Measurements from ENCODE around the gene IL6ST.
A peak's percentile ranks its signal among the peaks of the same experiment; 100 is the strongest.
"Not testable (repeated sequence)": the region's sequence is repeated elsewhere in the genome, so short reads cannot be mapped to it uniquely, and the experiment has no call there.

Gene IL6ST

GRCh38 chr5:55959208-55959607, 35.6 kb downstream of the IL6ST start:
- DNase-seq = no peak

- not testable (repeated sequence) for DNase-seq
Observed at GRCh38 chr5:55941154-55941553, 53.6 kb downstream of the IL6ST start.

GRCh38 chr5:55937598-55937997, 57.2 kb downstream of the IL6ST start:
- not testable (repeated sequence) for DNase-seq

- DNase-seq = no peak
Observed at GRCh38 chr5:55936100-55936693, 58.6 kb downstream of the IL6ST start.

- DNase-seq = no peak
Observed at GRCh38 chr5:55935371-55935770, 59.4 kb downstream of the IL6ST start.

GRCh38 chr5:55934720-55935119, 60.0 kb downstream of the IL6ST start:
- DNase-seq = no peak

- no peak for DNase-seq
Observed at GRCh38 chr5:55934115-55934613, 60.6 kb downstream of the IL6ST start.

- peak; percentile 4 for DNase-seq
Observed at GRCh38 chr5:55933377-55934114, 61.2 kb downstream of the IL6ST start.

GRCh38 chr5:55932700-55933099, 62.1 kb downstream of the IL6ST start:
- no peak for DNase-seq

- no peak for DNase-seq
Observed at GRCh38 chr5:55929020-55929799, 65.6 kb downstream of the IL6ST start.

- DNase-seq = no peak
Observed at GRCh38 chr5:55927861-55928655, 66.7 kb downstream of the IL6ST start.

- no peak for DNase-seq
Observed at GRCh38 chr5:55926476-55926875, 68.3 kb downstream of the IL6ST start.

- DNase-seq = no peak
Observed at GRCh38 chr5:55925712-55926111, 69.1 kb downstream of the IL6ST start.

- no peak for DNase-seq
Observed at GRCh38 chr5:55925181-55925580, 69.6 kb downstream of the IL6ST start.

- DNase-seq = no peak
Observed at GRCh38 chr5:55924744-55925143, 70.0 kb downstream of the IL6ST start.

GRCh38 chr5:55923865-55924500, 70.8 kb downstream of the IL6ST start:
- DNase-seq = no peak

- DNase-seq = peak; percentile 10
Observed at GRCh38 chr5:55923177-55923771, 71.5 kb downstream of the IL6ST start.

- no peak for DNase-seq
Observed at GRCh38 chr5:55921617-55922016, 73.1 kb downstream of the IL6ST start.

GRCh38 chr5:55920784-55921183, 74.0 kb downstream of the IL6ST start:
- no peak for DNase-seq

- DNase-seq = no peak
Observed at GRCh38 chr5:55919625-55920024, 75.1 kb downstream of the IL6ST start.

- no peak for DNase-seq
Observed at GRCh38 chr5:55918087-55919035, 76.4 kb downstream of the IL6ST start.

Data from DMS79 (cell line).